ENCODE results near the gene CSNK2A3. TPM values are rescaled to one million over a fixed set of nuclear protein-coding genes. Genes with fewer than 3 reads are reported as not detected.

Gene CSNK2A3
- polyA plus RNA-seq, 12 donors: 0.38 to 2.2 (median 1.0) TPM; not detected in 2

- no peak for DNase-seq
These were observed 8.0 kb downstream of the CSNK2A3 start for GRCh38 chr11:11345099-11345498.

GRCh38 chr11:11344045-11344444 is 9.0 kb downstream of the CSNK2A3 start:
- DNase-seq: no peak

GRCh38 chr11:11338304-11338703 is 14.7 kb downstream of the CSNK2A3 start:
- no peak for DNase-seq

- no peak for DNase-seq
These were observed 16.4 kb downstream of the CSNK2A3 start for GRCh38 chr11:11336664-11337063.

GRCh38 chr11:11335043-11335442 is 18.0 kb downstream of the CSNK2A3 start:
- DNase-seq: no peak

- DNase-seq: no peak
These were observed 18.4 kb downstream of the CSNK2A3 start for GRCh38 chr11:11334607-11335006.

- DNase-seq: no peak
These were observed 20.8 kb downstream of the CSNK2A3 start for GRCh38 chr11:11332141-11332710.

- no peak for DNase-seq
These were observed 23.8 kb downstream of the CSNK2A3 start for GRCh38 chr11:11329062-11329806.

GRCh38 chr11:11324090-11324489 is 29.0 kb downstream of the CSNK2A3 start:
- no peak for DNase-seq

GRCh38 chr11:11322101-11322500 is 30.9 kb downstream of the CSNK2A3 start:
- no peak for DNase-seq

- DNase-seq: no peak
These were observed 32.2 kb downstream of the CSNK2A3 start for GRCh38 chr11:11320825-11321224.

GRCh38 chr11:11318961-11319360 is 34.1 kb downstream of the CSNK2A3 start:
- DNase-seq: no peak

GRCh38 chr11:11318461-11318860 is 34.6 kb downstream of the CSNK2A3 start:
- no peak for DNase-seq

- no peak for DNase-seq
These were observed 36.3 kb downstream of the CSNK2A3 start for GRCh38 chr11:11316651-11317230.

- DNase-seq: no peak
These were observed 39.0 kb downstream of the CSNK2A3 start for GRCh38 chr11:11313902-11314692.

GRCh38 chr11:11313426-11313825 is 39.6 kb downstream of the CSNK2A3 start:
- DNase-seq: no peak

- no peak for DNase-seq
These were observed 40.3 kb downstream of the CSNK2A3 start for GRCh38 chr11:11312738-11313137.

- DNase-seq: no peak
These were observed 41.9 kb downstream of the CSNK2A3 start for GRCh38 chr11:11311169-11311568.

- DNase-seq: no peak
These were observed 43.1 kb downstream of the CSNK2A3 start for GRCh38 chr11:11309906-11310305.

GRCh38 chr11:11308249-11308648 is 44.8 kb downstream of the CSNK2A3 start:
- no peak for DNase-seq

- DNase-seq: no peak
These were observed 46.2 kb downstream of the CSNK2A3 start for GRCh38 chr11:11306855-11307254.

GRCh38 chr11:11304550-11304949 is 48.5 kb downstream of the CSNK2A3 start:
- DNase-seq: no peak

GRCh38 chr11:11302565-11302964 is 50.5 kb downstream of the CSNK2A3 start:
- DNase-seq: no peak
